Measurements from ENCODE around the gene ROBO1. TPM values are rescaled to one million over a fixed set of nuclear protein-coding genes. Genes with fewer than 3 reads are reported as not detected.

The ROBO1 gene
- total and polyA plus RNA-seq, 2 of the 13 experiments (the other 11 are each of a cell fraction or from before 2014, with no cell fraction given) = 52.2 to 71.0 TPM

DNA sequence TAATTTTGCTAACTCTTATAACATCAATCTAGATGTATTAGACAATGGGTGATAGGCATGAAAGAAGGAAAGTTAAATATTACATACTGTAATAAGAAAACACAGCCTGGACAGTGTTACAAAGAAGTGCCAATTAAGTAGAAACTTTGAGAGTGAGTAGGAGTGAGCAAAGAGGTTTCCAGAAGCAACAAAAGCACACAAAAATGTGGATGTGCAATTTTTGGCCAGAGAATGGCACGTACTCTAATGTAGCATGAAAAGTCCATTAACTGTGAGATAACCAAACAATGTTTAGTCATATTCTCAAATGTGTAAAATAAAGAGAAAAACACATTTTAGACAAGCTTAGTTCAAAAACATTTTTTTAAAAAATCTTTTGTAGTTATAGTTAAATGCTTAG is 567.3 kb downstream of the ROBO1 start:
- ChIA-PET CTCF (ENCODE audit: low intra/inter-chr PET ratio, low total read pairs) (no interaction called here), POLR2A (no interaction called here)
- BruUV-seq (replicated peaks) = no TSS peak
- 6% methylated on average over 1 of the region's 1 CpG for WGBS (ENCODE audit: low lambda C conversion rate)
- no peak for ATAC-seq
- intact Hi-C loops (cut with micrococcal nuclease; ENCODE audit: unreplicated experiment) (no loop called here), in situ Hi-C loops (cut with HindIII; ENCODE audit: extremely low pct_ligation_motif_present, low pct_unique_long_range_greater_than_20kb) (no loop called here)
- no peaks in the 10 kb centered on the region for H4K20me1 ChIP-seq (ENCODE audit: insufficient read depth, low read length)
- no peaks in the 10 kb centered on the region for H3K9me3 ChIP-seq (ENCODE audit: low read length)
- no peak for DNase-seq (ENCODE audit: low spot score)
- H3K4me1 ChIP-seq (ENCODE audit: insufficient read depth, low read length) = no peaks in the 10 kb centered on the region
- TF ChIP-seq NFE2 (CRISPR knock-in tag; IDR thresholded peaks at IDR 0.05) (no peak), ZC3H13 (CRISPR knock-in tag; IDR thresholded peaks at IDR 0.05) (no peak), ZNF317 (CRISPR knock-in tag; IDR thresholded peaks at IDR 0.05) (no peak), YEATS2 (CRISPR knock-in tag; IDR thresholded peaks at IDR 0.05; ENCODE audit: borderline replicate concordance) (no peak), MTERF4 (CRISPR knock-in tag; IDR thresholded peaks at IDR 0.05) (no peak), ZC3H4 (CRISPR knock-in tag; IDR thresholded peaks at IDR 0.05; ENCODE audit: borderline replicate concordance) (no peak), ZNF644 (CRISPR knock-in tag; IDR thresholded peaks at IDR 0.05; ENCODE audit: low read depth) (no peak), BRCA1 (CRISPR knock-in tag; IDR thresholded peaks at IDR 0.05) (no peak), ZNF350 (CRISPR knock-in tag; IDR thresholded peaks at IDR 0.05; ENCODE audit: borderline replicate concordance, low read depth) (no peak), GABPB1 (CRISPR knock-in tag; IDR thresholded peaks at IDR 0.05) (no peak)
- TF ChIP-seq, protein P1, sequence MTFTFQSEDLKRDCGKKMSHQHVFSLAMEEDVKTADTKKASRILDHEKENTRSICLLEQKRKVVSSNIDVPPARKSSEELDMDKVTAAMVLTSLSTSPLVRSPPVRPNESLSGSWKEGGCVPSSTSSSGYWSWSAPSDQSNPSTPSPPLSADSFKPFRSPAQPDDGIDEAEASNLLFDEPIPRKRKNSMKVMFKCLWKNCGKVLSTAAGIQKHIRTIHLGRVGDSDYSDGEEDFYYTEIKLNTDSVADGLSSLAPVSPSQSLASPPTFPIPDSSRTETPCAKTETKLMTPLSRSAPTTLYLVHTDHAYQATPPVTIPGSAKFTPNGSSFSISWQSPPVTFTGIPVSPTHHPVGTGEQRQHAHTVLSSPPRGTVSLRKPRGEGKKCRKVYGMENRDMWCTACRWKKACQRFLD (CRISPR knock-in tag; IDR thresholded peaks at IDR 0.05; ENCODE audit: borderline replicate concordance) = no peak
- no peak overlapping the region for H3K9ac ChIP-seq (ENCODE audit: insufficient read depth, low read depth, low read length)
- no peak for FAIRE-seq
- no peak overlapping the region for H2AFZ ChIP-seq (ENCODE audit: low read length)
- H3K4me3 ChIP-seq (replicated peaks in 1 of 3; ENCODE audit: insufficient read depth in 1 of 3, low read depth in 2 of 3, low read length in 3 of 3) = no peak overlapping the region
- no peak overlapping the region for H3K4me2 ChIP-seq (ENCODE audit: low read depth, low read length)
- H3K79me2 ChIP-seq (ENCODE audit: insufficient read depth, low read length) = no peaks in the 10 kb centered on the region
- H3K27ac ChIP-seq (ENCODE audit: extremely low read length, insufficient read depth, low read length) = no peak overlapping the region
- no peaks in the 10 kb centered on the region for H3K27me3 ChIP-seq (ENCODE audit: control insufficient read depth in 1 of 2, insufficient read depth in 2 of 2, low read length in 2 of 2)
- H3K36me3 ChIP-seq (replicated peaks in 1 of 2; ENCODE audit: control insufficient read depth in 1 of 2, insufficient read depth in 2 of 2, low read length in 2 of 2) = no peaks in the 10 kb centered on the region
